ENCODE results near the gene GRM7.

DNA sequence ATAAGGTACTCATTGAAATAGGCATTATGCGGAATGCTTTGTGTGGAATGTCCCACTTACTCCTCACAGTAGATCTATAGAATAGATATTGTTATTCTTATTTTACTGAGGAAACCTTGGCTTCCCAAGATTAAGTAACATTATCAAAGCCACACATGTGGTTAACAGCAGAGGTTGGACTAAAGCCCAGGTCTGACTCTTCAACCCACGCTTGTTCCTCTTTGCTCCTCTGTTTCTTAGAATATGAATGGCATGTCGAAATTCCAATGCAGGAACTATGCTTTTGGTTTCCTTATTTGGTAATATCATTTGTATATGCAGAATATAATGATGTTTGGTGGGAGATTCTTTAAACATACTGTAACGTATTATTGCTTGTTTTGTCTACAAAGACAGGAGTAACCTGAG, 821.9 kb downstream of the GRM7 start:
- TF ChIP-seq, protein P1, sequence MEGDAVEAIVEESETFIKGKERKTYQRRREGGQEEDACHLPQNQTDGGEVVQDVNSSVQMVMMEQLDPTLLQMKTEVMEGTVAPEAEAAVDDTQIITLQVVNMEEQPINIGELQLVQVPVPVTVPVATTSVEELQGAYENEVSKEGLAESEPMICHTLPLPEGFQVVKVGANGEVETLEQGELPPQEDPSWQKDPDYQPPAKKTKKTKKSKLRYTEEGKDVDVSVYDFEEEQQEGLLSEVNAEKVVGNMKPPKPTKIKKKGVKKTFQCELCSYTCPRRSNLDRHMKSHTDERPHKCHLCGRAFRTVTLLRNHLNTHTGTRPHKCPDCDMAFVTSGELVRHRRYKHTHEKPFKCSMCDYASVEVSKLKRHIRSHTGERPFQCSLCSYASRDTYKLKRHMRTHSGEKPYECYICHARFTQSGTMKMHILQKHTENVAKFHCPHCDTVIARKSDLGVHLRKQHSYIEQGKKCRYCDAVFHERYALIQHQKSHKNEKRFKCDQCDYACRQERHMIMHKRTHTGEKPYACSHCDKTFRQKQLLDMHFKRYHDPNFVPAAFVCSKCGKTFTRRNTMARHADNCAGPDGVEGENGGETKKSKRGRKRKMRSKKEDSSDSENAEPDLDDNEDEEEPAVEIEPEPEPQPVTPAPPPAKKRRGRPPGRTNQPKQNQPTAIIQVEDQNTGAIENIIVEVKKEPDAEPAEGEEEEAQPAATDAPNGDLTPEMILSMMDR (IDR thresholded peaks at IDR 0.05), result no peak
- TF ChIP-seq POLR2A (IDR thresholded peaks at IDR 0.05) (no peak), EP300 (IDR thresholded peaks at IDR 0.05) (no peak), POLR2AphosphoS5 (IDR thresholded peaks at IDR 0.05) (no peak)
